Testis (tissue), 3 donors: ENCODE data around the gene ARHGAP40. TPM values are rescaled to one million over a fixed set of nuclear protein-coding genes. Genes with fewer than 3 reads are reported as not detected.
A peak's percentile ranks its signal among the peaks of the same experiment; 100 is the strongest.

Source experiments
- DNase-seq: peaks from one replicate; pipeline ENCODE4 v3.0.0-alpha.2; 2019
- H3K27ac ChIP-seq, 2 donors: fragments of 200-600 bp; sonication (generic); one replicate each; pipeline ENCODE4 v1.5.1; 2019
- H3K27me3 ChIP-seq: fragments of 200-600 bp; sonication (generic); one replicate; pipeline ENCODE4 v1.5.1; 2019
- H3K36me3 ChIP-seq: fragments of 200-600 bp; sonication (generic); one replicate; pipeline ENCODE4 v1.5.1; 2017; ENCODE audit warnings: low read depth; ENCODE audit errors: missing control alignments
- H3K4me1 ChIP-seq: fragments of 200-600 bp; sonication (generic); one replicate; pipeline ENCODE4 v1.5.1; 2019
- H3K4me3 ChIP-seq, 2 donors: fragments of 200-600 bp; sonication (generic); one replicate each; pipeline ENCODE4 v1.5.1; 2017 to 2019
- H3K9me3 ChIP-seq: fragments of 200-600 bp; sonication (generic); one replicate; pipeline ENCODE4 v1.5.1; 2017
- CTCF ChIP-seq, 3 experiments: fragments of 450-650 bp in 2 of 3; fragments of 200-600 bp in 1 of 3; sonication (generic) in 1 of 3; IDR thresholded peaks; one replicate each; pipeline ENCODE4 v1.5.1; 2016 to 2019; ENCODE audit warnings: antibody characterized with exemption in 3 of 3, mild to moderate bottlenecking in 2 of 3, moderate library complexity in 1 of 3
- POLR2A ChIP-seq: fragments of 450-650 bp; IDR thresholded peaks from one replicate; pipeline ENCODE4 v1.6.1; 2017; ENCODE audit warnings: antibody characterized with exemption, mild to moderate bottlenecking, moderate library complexity
- WGBS, 2 donors: methylation state at CpG; one replicate each; pipeline ENCODE4 v1.1.5; 2018; 5-methylcytosine and 5-hydroxymethylcytosine counted together
- intact Hi-C: fragments of 100-400 bp; cut with DNase I; formaldehyde crosslinking; loops from one replicate; pipeline ENCODE4 v1.15.1; 2023; ENCODE audit warnings: low total_unique reads
- polyA plus RNA-seq: library from polyadenylated mRNA; stranded (reverse); fragments of 350-450 nt; fragmentation: Illumina TruSeq; extraction: RNeasy Lipid Tissue Mini Kit (QIAGEN cat#74804); gene quantifications from one replicate; pipeline ENCODE4 v1.2.3, GENCODE V29; 2014; ENCODE audit warnings: low read depth, low replicate concordance; ENCODE audit not compliant: insufficient read depth
- total RNA-seq, 2 donors: library from RNA; depleted of rRNA; stranded (reverse); fragments of >200 nt; gene quantifications; one replicate each; pipeline ENCODE4 v1.2.3, GENCODE V29; 2016

ARHGAP40 gene
- total and polyA plus RNA-seq, 3 donors from 2014 or later = 1.5 to 3.2 (median 1.5) TPM

GRCh38 chr20:38651562-38651961 lies 50.0 kb downstream of the ARHGAP40 start:
- TF ChIP-seq CTCF (IDR thresholded peaks at IDR 0.05) (no peak), POLR2A (no peak)
- no peaks in the 10 kb centered on the region for H3K4me1 ChIP-seq
- H3K36me3 ChIP-seq = no peaks in the 10 kb centered on the region
- H3K27ac ChIP-seq = no peak overlapping the region
- no peaks in the 10 kb centered on the region for H3K27me3 ChIP-seq
- 92 to 94% methylated on average over 6 of the region's 6 CpGs for WGBS, 2 donors
- H3K9me3 ChIP-seq = no peaks in the 10 kb centered on the region
- no peak for DNase-seq
- intact Hi-C loops = no loop called here
- no peak overlapping the region for H3K4me3 ChIP-seq

GRCh38 chr20:38652995-38653394 lies 51.4 kb downstream of the ARHGAP40 start:
- no peak for TF ChIP-seq CTCF (IDR thresholded peaks at IDR 0.05)
- no peak for TF ChIP-seq POLR2A
- DNase-seq = no peak
- WGBS, 2 donors = 86 to 92% methylated on average over 2 of the region's 2 CpGs
- intact Hi-C loops = no loop called here
- no peak overlapping the region for H3K27ac ChIP-seq
- no peaks in the 10 kb centered on the region for H3K27me3 ChIP-seq
- no peaks in the 10 kb centered on the region for H3K9me3 ChIP-seq
- H3K36me3 ChIP-seq = no peaks in the 10 kb centered on the region
- H3K4me1 ChIP-seq = no peaks in the 10 kb centered on the region
- H3K4me3 ChIP-seq = no peak overlapping the region

GRCh38 chr20:38657390-38657789 lies 55.8 kb downstream of the ARHGAP40 start:
- H3K4me1 ChIP-seq = no peaks in the 10 kb centered on the region
- 84 to 89% methylated on average over 5 of the region's 5 CpGs for WGBS, 2 donors
- H3K27me3 ChIP-seq = no peaks in the 10 kb centered on the region
- DNase-seq = no peak
- no peak for TF ChIP-seq CTCF (IDR thresholded peaks at IDR 0.05)
- H3K9me3 ChIP-seq = no peaks in the 10 kb centered on the region
- H3K27ac ChIP-seq = no peak overlapping the region
- no peak overlapping the region for H3K4me3 ChIP-seq
- H3K36me3 ChIP-seq = no peaks in the 10 kb centered on the region
- intact Hi-C loops = no loop called here

- DNase-seq = no peak
- Histone ChIP-seq H3K36me3 (no peaks in the 10 kb centered on the region), H3K4me1 (no peaks in the 10 kb centered on the region), H3K27ac (no peak overlapping the region), H3K9me3 (no peaks in the 10 kb centered on the region), H3K4me3 (no peak overlapping the region), H3K27me3 (no peaks in the 10 kb centered on the region)
- TF ChIP-seq CTCF (IDR thresholded peaks at IDR 0.05) = peak in 2 of 3 experiments; percentile 43 to 49
- TF ChIP-seq POLR2A = no peak
- intact Hi-C loops = no loop called here
- 29 to 34% methylated on average over 8 to 10 of the region's 10 CpGs for WGBS, 2 donors
Observed at GRCh38 chr20:38658879-38659596, 57.4 kb downstream of the ARHGAP40 start.

- no peak for DNase-seq
- TF ChIP-seq CTCF (IDR thresholded peaks at IDR 0.05) (no peak), POLR2A (no peak)
- Histone ChIP-seq H3K27ac (no peak overlapping the region), H3K4me3 (no peak overlapping the region), H3K27me3 (no peaks in the 10 kb centered on the region), H3K4me1 (no peaks in the 10 kb centered on the region), H3K9me3 (no peaks in the 10 kb centered on the region), H3K36me3 (no peaks in the 10 kb centered on the region)
- intact Hi-C loops = no loop called here
- 70 to 73% methylated on average over 4 of the region's 4 CpGs for WGBS, 2 donors
Observed at GRCh38 chr20:38659597-38659880, 57.9 kb downstream of the ARHGAP40 start.
